K562 (cell line): ENCODE measurements around the gene ATP5F1D. TPM values are rescaled to one million over a fixed set of nuclear protein-coding genes. Genes with fewer than 3 reads are reported as not detected.

ENCODE experiments used
- ADNP ChIP-seq: fragments of 200-800 bp; sonication (Bioruptor generic); IDR thresholded peaks from 2 replicates; pipeline ENCODE4 v1.6.1; 2016; ENCODE audit warnings: missing genetic modification characterization, missing compliant biosample characterization
- EWSR1 ChIP-seq: fragments of 450-650 bp; IDR thresholded peaks from 2 replicates; pipeline ENCODE4 v1.6.1; 2018; ENCODE audit warnings: borderline replicate concordance, mild to moderate bottlenecking, low read depth, moderate library complexity; ENCODE audit not compliant: partially characterized antibody
- HOXB6 ChIP-seq: fragments of 250-450 bp; sonication (Bioruptor Pico); IDR thresholded peaks from 2 replicates; pipeline ENCODE4 v1.5.1; 2022; ENCODE audit warnings: mild to moderate bottlenecking, borderline replicate concordance
- JUND ChIP-seq, 2 experiments: IDR thresholded peaks; 2 replicates in 1 of 2; 3 replicates in 1 of 2; pipeline ENCODE4 v1.6.1; 2011; ENCODE audit warnings: borderline replicate concordance in 2 of 2, low read depth in 2 of 2, low read length in 2 of 2, improper control_type of control experiment in 1 of 2, missing biosample characterization in 1 of 2, missing genetic modification characterization in 1 of 2, missing genetic modification reagents in 1 of 2
- KLF6 ChIP-seq: fragments of 250-450 bp; sonication (Bioruptor Pico); IDR thresholded peaks from 2 replicates; pipeline ENCODE4 v1.4.0; 2020; ENCODE audit warnings: mild to moderate bottlenecking, moderate library complexity, borderline replicate concordance
- NCOA4 ChIP-seq: fragments of 450-650 bp; IDR thresholded peaks from 2 replicates; pipeline ENCODE4 v1.6.1; 2018; ENCODE audit warnings: mild to moderate bottlenecking; ENCODE audit not compliant: partially characterized antibody
- RAD21 ChIP-seq, 2 experiments: fragments of 250-450 bp in 1 of 2; fragments of 450-650 bp in 1 of 2; sonication (Bioruptor Pico) in 1 of 2; formaldehyde crosslinking in 1 of 2; IDR thresholded peaks in 1 of 2; conservative IDR thresholded peaks in 1 of 2; 2 replicates each; pipeline versions ENCODE4 v1.4.0 to v1.8.0; 2020 to 2022; ENCODE audit warnings: mild to moderate bottlenecking in 2 of 2, moderate library complexity in 1 of 2
- RBM14 ChIP-seq: fragments of 200-400 bp; formaldehyde crosslinking; IDR thresholded peaks from 2 replicates; pipeline ENCODE4 v1.6.1; 2018; ENCODE audit warnings: low read depth, mild to moderate bottlenecking, low read length, moderate library complexity, borderline replicate concordance; ENCODE audit not compliant: insufficient read depth
- RFX7 ChIP-seq: fragments of 250-450 bp; sonication (Bioruptor Pico); IDR thresholded peaks from 2 replicates; pipeline ENCODE4 v1.5.1; 2021; ENCODE audit warnings: mild to moderate bottlenecking
- SP2 ChIP-seq: IDR thresholded peaks from 2 replicates; pipeline ENCODE4 v1.6.1; 2011; ENCODE audit warnings: mild to moderate bottlenecking, low read depth, low read length, moderate library complexity; ENCODE audit not compliant: poor library complexity, severe bottlenecking; ENCODE audit errors: extremely low read depth
- TCF3 ChIP-seq: sonication (generic); formaldehyde crosslinking; IDR thresholded peaks from 2 replicates; pipeline ENCODE4 v1.4.0; 2020; ENCODE audit warnings: mild to moderate bottlenecking, missing genetic modification reagents
- TEAD4 ChIP-seq, 2 experiments: sonication (generic) in 1 of 2; formaldehyde crosslinking in 1 of 2; IDR thresholded peaks; 2 replicates each; pipeline versions ENCODE4 v1.6.1 to v1.8.0; 2012 to 2022; ENCODE audit warnings: borderline replicate concordance in 1 of 2, inconsistent platforms in 1 of 2, low read length in 1 of 2, mild to moderate bottlenecking in 1 of 2, missing genetic modification reagents in 1 of 2
- TRIM28 ChIP-seq: fragments of 450-650 bp; IDR thresholded peaks from 2 replicates; pipeline ENCODE4 v1.6.1; 2017
- TSHZ1 ChIP-seq: fragments of 250-450 bp; sonication (Bioruptor Pico); IDR thresholded peaks from 2 replicates; pipeline ENCODE4 v1.4.0; 2020; ENCODE audit warnings: mild to moderate bottlenecking, moderate library complexity
- XRCC5 ChIP-seq: fragments of 200-400 bp; formaldehyde crosslinking; IDR thresholded peaks from 2 replicates; pipeline ENCODE4 v1.6.1; 2017; ENCODE audit warnings: low read depth, mild to moderate bottlenecking, low read length
- ZBTB1 ChIP-seq: sonication (generic); formaldehyde crosslinking; IDR thresholded peaks from 2 replicates; pipeline ENCODE4 v1.8.1; 2023; ENCODE audit warnings: missing genetic modification reagents, low read depth, mild to moderate bottlenecking, borderline replicate concordance
- ZBTB43 ChIP-seq: sonication (generic); formaldehyde crosslinking; IDR thresholded peaks from 2 replicates; pipeline ENCODE4 v1.8.0; 2023; ENCODE audit warnings: mild to moderate bottlenecking, missing genetic modification reagents
- ZFP91 ChIP-seq: sonication (generic); formaldehyde crosslinking; IDR thresholded peaks from 2 replicates; pipeline ENCODE4 v1.8.0; 2022; ENCODE audit warnings: mild to moderate bottlenecking, missing genetic modification reagents
- ZNF583 ChIP-seq: fragments of 250-450 bp; sonication (Bioruptor Pico); IDR thresholded peaks from 2 replicates; pipeline ENCODE4 v1.4.0; 2020
- ZNF717 ChIP-seq: fragments of 250-450 bp; sonication (Bioruptor Pico); IDR thresholded peaks from 2 replicates; pipeline ENCODE4 v1.5.0; 2021
- polyA plus RNA-seq, 8 experiments: library from polyadenylated mRNA; depleted of rRNA in 4 of 8; stranded (reverse) in 5 of 8; unstranded in 3 of 8; fragments of >200 nt; fragmentation: Nextera tagmentation in 2 of 8; fragmentation: Illumina TruSeq in 1 of 8; extraction: Ambion mirVana in 2 of 8; extraction: Trizol in 1 of 8; gene quantifications; 2 replicates each; pipeline versions ENCODE4 v1.2.1 to v1.2.3, GENCODE V29; 2011 to 2014; ENCODE audit warnings: inconsistent platforms in 1 of 8, missing spikeins in 1 of 8
- total RNA-seq, 7 experiments: library from RNA; depleted of rRNA in 6 of 7; stranded (reverse); fragments of >200 nt in 6 of 7; fragmentation: Illumina TruSeq in 2 of 7; extraction: Trizol in 2 of 7; gene quantifications; 2 replicates each; pipeline versions ENCODE4 v1.2.1 to v1.2.3, GENCODE V29; 2011 to 2021; ENCODE audit warnings: low replicate concordance in 1 of 7

Gene ATP5F1D
- total and polyA plus RNA-seq, 9 of the 15 experiments (the other 6 are each of a cell fraction or from before 2014, with no cell fraction given), result 3.9 to 409 (median 36.8) TPM

DNA sequence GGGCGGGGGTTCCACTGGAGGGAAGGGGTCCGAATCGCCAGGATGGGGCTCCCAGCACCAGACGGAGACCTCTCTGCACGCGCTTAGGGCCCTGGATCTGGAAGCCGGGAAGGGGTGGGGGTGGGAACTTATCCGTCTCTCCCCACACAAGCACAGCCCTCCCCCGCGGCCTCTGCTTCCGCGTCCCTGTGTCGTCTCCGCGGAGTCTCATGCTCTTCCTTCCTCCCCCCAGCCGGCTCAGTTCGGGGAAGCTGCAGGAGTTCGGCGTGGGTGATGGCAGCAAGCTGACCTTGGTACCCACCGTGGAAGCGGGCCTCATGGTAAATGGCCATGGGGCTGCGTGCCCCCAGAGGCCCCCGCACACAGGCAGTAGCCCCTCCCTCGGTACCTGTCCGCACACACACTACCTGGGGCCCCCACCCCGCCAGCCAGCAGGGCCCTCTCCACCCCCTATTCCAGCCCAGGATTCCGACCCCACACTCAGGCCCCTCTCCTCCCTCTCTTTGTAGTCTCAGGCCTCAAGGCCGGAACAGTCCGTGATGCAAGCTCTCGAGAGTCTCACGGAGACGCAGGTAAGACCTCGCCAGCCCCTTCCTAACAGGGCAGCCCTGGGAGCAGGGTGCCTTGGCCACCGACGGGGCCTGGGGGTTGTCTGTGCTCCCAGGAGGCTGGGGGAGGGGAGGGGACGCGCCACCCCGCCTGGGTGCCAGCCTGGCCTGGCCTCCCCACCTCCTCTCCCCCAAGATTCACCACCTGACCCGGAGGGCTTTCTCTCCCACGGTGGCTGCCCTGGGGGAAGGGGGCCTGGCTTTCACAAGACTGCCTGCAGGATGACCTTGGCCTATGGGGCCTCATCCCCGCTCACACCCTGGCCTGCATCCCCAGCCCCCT lies 10.0 kb downstream of the ATP5F1D start (continued):
- TF ChIP-seq RAD21 (CRISPR knock-in tag; conservative IDR thresholded peaks at IDR 0.05 in 1 of 2, IDR thresholded peaks at IDR 0.05 in 1 of 2), result no peak
- TF ChIP-seq RFX7, result no peak
- TF ChIP-seq NCOA4, result no peak
- peak; percentile 63 for TF ChIP-seq JUND (IDR thresholded peaks at IDR 0.05; ENCODE audit: borderline replicate concordance, low read depth, low read length)
- TF ChIP-seq JUND (tag; IDR thresholded peaks at IDR 0.05; ENCODE audit: borderline replicate concordance, low read depth, low read length), result peak; percentile 28; the same call in 1 of the 3 replicates
- TF ChIP-seq ZFP91 (CRISPR knock-in tag), result no peak
- no peak for TF ChIP-seq ZNF583 (CRISPR knock-in tag)
- TF ChIP-seq ZNF717 (CRISPR knock-in tag), result no peak
- TF ChIP-seq TCF3 (CRISPR knock-in tag), result no peak
- TF ChIP-seq SP2, result no peak
- TF ChIP-seq HOXB6 (CRISPR knock-in tag), result no peak
- no peak for TF ChIP-seq RBM14
- no peak for TF ChIP-seq ADNP (tag)
- TF ChIP-seq XRCC5, result no peak
- no peak for TF ChIP-seq TSHZ1 (CRISPR knock-in tag)
- no peak for TF ChIP-seq TRIM28
- TF ChIP-seq KLF6 (CRISPR knock-in tag), result no peak
- no peak for TF ChIP-seq TEAD4 (IDR thresholded peaks at IDR 0.05; ENCODE audit: low read length)
- TF ChIP-seq TEAD4 (CRISPR knock-in tag; IDR thresholded peaks at IDR 0.05; ENCODE audit: borderline replicate concordance), result no peak
- no peak for TF ChIP-seq ZBTB43
- TF ChIP-seq EWSR1, result no peak
- TF ChIP-seq ZBTB1, result no peak
